ENCODE results near the gene TCIRG1. TPM values are rescaled to one million over a fixed set of nuclear protein-coding genes. Genes with fewer than 3 reads are reported as not detected.
A peak's percentile ranks its signal among the peaks of the same experiment; 100 is the strongest.

The TCIRG1 gene
- total and polyA plus RNA-seq, 2 of the 13 experiments (the other 11 are each of a cell fraction or from before 2014, with no cell fraction given) = 48.0 to 69.6 TPM

GRCh38 chr11:68030318-68031143, 8.3 kb upstream of the TCIRG1 start, which contains the start of gene NDUFS8 (continued):
- TF ChIP-seq SOX6 (IDR thresholded peaks at IDR 0.05) = no peak
- peak; percentile 38; the same call in 1 of the 2 replicates for TF ChIP-seq SOX6 (CRISPR knock-in tag; IDR thresholded peaks at IDR 0.05)
- no peak for TF ChIP-seq HMGA1 (CRISPR knock-in tag; conservative IDR thresholded peaks at IDR 0.05)
- TF ChIP-seq SCMH1 (CRISPR knock-in tag; IDR thresholded peaks at IDR 0.05; ENCODE audit: borderline replicate concordance) = no peak
- TF ChIP-seq DNMT1 (CRISPR knock-in tag; IDR thresholded peaks at IDR 0.05) = no peak
- TF ChIP-seq ZNF451 (CRISPR knock-in tag; IDR thresholded peaks at IDR 0.05) = 0 out of 2 replicates have a peak, but pooled peaks have one; percentile 26
- peak; percentile 76 for TF ChIP-seq TGIF2 (CRISPR knock-in tag; IDR thresholded peaks at IDR 0.05)
- TF ChIP-seq FOXA1 (IDR thresholded peaks at IDR 0.05) = no peak
- TF ChIP-seq FOXA1 (CRISPR knock-in tag; IDR thresholded peaks at IDR 0.05) = no peak
- no peak; the same call in 1 of the 2 replicates for TF ChIP-seq MYPOP (CRISPR knock-in tag; IDR thresholded peaks at IDR 0.05)
- peak; percentile 49; the same call in 1 of the 2 replicates for TF ChIP-seq ZNF510 (CRISPR knock-in tag; IDR thresholded peaks at IDR 0.05; ENCODE audit: low read depth)
- TF ChIP-seq ZNF142 (CRISPR knock-in tag; IDR thresholded peaks at IDR 0.05) = no peak
- 0 out of 2 replicates have a peak, but pooled peaks have one; percentile 36 for TF ChIP-seq CHD2 (IDR thresholded peaks at IDR 0.05; ENCODE audit: low read depth, low read length)
- no peak; the same call in 1 of the 2 replicates for TF ChIP-seq ZNF776 (CRISPR knock-in tag; IDR thresholded peaks at IDR 0.05)
- TF ChIP-seq NFAT5 (CRISPR knock-in tag; IDR thresholded peaks at IDR 0.05) = peak; percentile 81; the same call in 1 of the 2 replicates

All from HepG2 (cell line).